ENCODE measurements around the gene C2orf78. TPM values are rescaled to one million over a fixed set of nuclear protein-coding genes. Genes with fewer than 3 reads are reported as not detected.
"Not testable (repeated sequence)": the region's sequence is repeated elsewhere in the genome, so short reads cannot be mapped to it uniquely, and the experiment has no call there.

The C2orf78 gene
- total and polyA plus RNA-seq, 5 donors from 2014 or later = not detected

GRCh38 chr2:73770725-73771124 is 13.3 kb upstream of the C2orf78 start:
- H3K27ac Mint-ChIP-seq = peak overlapping the region in 2 of 3 donors; percentile 2 to 33
- ATAC-seq (ENCODE audit: low read depth in 2 of 2) = no peak
- no peak for DNase-seq
- no peak overlapping the region for H3K27ac ChIP-seq (ENCODE audit: insufficient read depth, low read length, poor library complexity, severe bottlenecking)
- no peaks in the 10 kb centered on the region for H3K4me1 ChIP-seq (ENCODE audit: control insufficient read depth, insufficient read depth, low read length, poor library complexity, severe bottlenecking)
- no peak overlapping the region for H3K4me3 Mint-ChIP-seq
- peaks cover 0 to 2% (median 0%) of the 10 kb centered on the region in 7 donors for H3K9me3 Mint-ChIP-seq
- H3K36me3 Mint-ChIP-seq = peaks cover 54% of the 10 kb centered on the region
- no peaks in the 10 kb centered on the region for H3K27me3 ChIP-seq (ENCODE audit: control insufficient read depth, insufficient read depth, low read length)
- no peak overlapping the region for H3K4me3 ChIP-seq (ENCODE audit: low read depth, low read length)
- no peaks in the 10 kb centered on the region for H3K27me3 Mint-ChIP-seq
- H3K4me1 Mint-ChIP-seq = peaks cover 24 to 49% (median 36%) of the 10 kb centered on the region in 4 donors
- H3K36me3 ChIP-seq (ENCODE audit: control insufficient read depth, insufficient read depth, low read length) = peaks cover 83% of the 10 kb centered on the region
- no peaks in the 10 kb centered on the region for H3K9me3 ChIP-seq (ENCODE audit: control insufficient read depth in 2 of 2, low read length in 2 of 2)

GRCh38 chr2:73772819-73773218 is 11.2 kb upstream of the C2orf78 start:
- Mint-ChIP-seq H3K4me3 (no peak overlapping the region), H3K27ac (no peak overlapping the region), H3K27me3 (no peaks in the 10 kb centered on the region), H3K4me1 (peaks cover 27 to 65% (median 46%) of the 10 kb centered on the region in 4 donors), H3K9me3 (no peaks in the 10 kb centered on the region), H3K36me3 (peaks cover 53% of the 10 kb centered on the region)
- no peak overlapping the region for H3K4me3 ChIP-seq (ENCODE audit: low read depth, low read length)
- H3K9me3 ChIP-seq (ENCODE audit: control insufficient read depth in 2 of 2, low read length in 2 of 2) = no peaks in the 10 kb centered on the region
- peaks cover 8% of the 10 kb centered on the region for H3K4me1 ChIP-seq (ENCODE audit: control insufficient read depth, insufficient read depth, low read length, poor library complexity, severe bottlenecking)
- H3K36me3 ChIP-seq (ENCODE audit: control insufficient read depth, insufficient read depth, low read length) = peaks cover 80% of the 10 kb centered on the region
- H3K27me3 ChIP-seq (ENCODE audit: control insufficient read depth, insufficient read depth, low read length) = no peaks in the 10 kb centered on the region
- H3K27ac ChIP-seq (ENCODE audit: insufficient read depth, low read length, poor library complexity, severe bottlenecking) = no peak overlapping the region
- no peak for ATAC-seq (ENCODE audit: low read depth in 2 of 2)
- no peak for DNase-seq

- no peaks in the 10 kb centered on the region for H3K9me3 Mint-ChIP-seq
- peaks cover 29% of the 10 kb centered on the region for H3K36me3 Mint-ChIP-seq
- DNase-seq (no peak), ATAC-seq (ENCODE audit: low read depth in 2 of 2) (no peak)
- Histone ChIP-seq H3K27me3 (ENCODE audit: control insufficient read depth, insufficient read depth, low read length) (no peaks in the 10 kb centered on the region), H3K9me3 (ENCODE audit: control insufficient read depth in 2 of 2, low read length in 2 of 2) (no peaks in the 10 kb centered on the region), H3K27ac (ENCODE audit: insufficient read depth, low read length, poor library complexity, severe bottlenecking) (no peak overlapping the region), H3K4me3 (ENCODE audit: low read depth, low read length) (no peak overlapping the region), H3K36me3 (ENCODE audit: control insufficient read depth, insufficient read depth, low read length) (peaks cover 49% of the 10 kb centered on the region), H3K4me1 (ENCODE audit: control insufficient read depth, insufficient read depth, low read length, poor library complexity, severe bottlenecking) (peaks cover 35% of the 10 kb centered on the region)
- peaks cover 13 to 70% (median 46%) of the 10 kb centered on the region in 4 donors for H3K4me1 Mint-ChIP-seq
- no peak overlapping the region for H3K27ac Mint-ChIP-seq
- H3K4me3 Mint-ChIP-seq = peak overlapping the region in 2 of 4 donors; percentile 68 to 98
- H3K27me3 Mint-ChIP-seq = peaks cover 7% of the 10 kb centered on the region
Measured at GRCh38 chr2:73776381-73776780, 7.6 kb upstream of the C2orf78 start.

- Histone ChIP-seq H3K36me3 (ENCODE audit: control insufficient read depth, insufficient read depth, low read length) (peaks cover 47% of the 10 kb centered on the region), H3K27ac (ENCODE audit: insufficient read depth, low read length, poor library complexity, severe bottlenecking) (no peak overlapping the region), H3K27me3 (ENCODE audit: control insufficient read depth, insufficient read depth, low read length) (no peaks in the 10 kb centered on the region), H3K4me3 (ENCODE audit: low read depth, low read length) (peak overlapping the region; percentile 43), H3K9me3 (ENCODE audit: control insufficient read depth in 2 of 2, low read length in 2 of 2) (no peaks in the 10 kb centered on the region), H3K4me1 (ENCODE audit: control insufficient read depth, insufficient read depth, low read length, poor library complexity, severe bottlenecking) (peaks cover 35% of the 10 kb centered on the region)
- H3K9me3 Mint-ChIP-seq = no peaks in the 10 kb centered on the region
- ATAC-seq (ENCODE audit: low read depth in 2 of 2) (no peak), DNase-seq (no peak)
- no peak overlapping the region for H3K27ac Mint-ChIP-seq
- peaks cover 27% of the 10 kb centered on the region for H3K36me3 Mint-ChIP-seq
- peaks cover 7% of the 10 kb centered on the region for H3K27me3 Mint-ChIP-seq
- peak overlapping the region in 3 of 4 donors; percentile 46 to 98 (median 68) for H3K4me3 Mint-ChIP-seq
- H3K4me1 Mint-ChIP-seq = peaks cover 13 to 68% (median 46%) of the 10 kb centered on the region in 4 donors
Measured at GRCh38 chr2:73776869-73777519, 7.0 kb upstream of the C2orf78 start.

GRCh38 chr2:73778867-73779466 is 5.0 kb upstream of the C2orf78 start:
- DNase-seq; H3K9me3 Mint-ChIP-seq; H3K27me3 ChIP-seq (ENCODE audit: control insufficient read depth, insufficient read depth, low read length); ATAC-seq (ENCODE audit: low read depth in 2 of 2); H3K27me3 Mint-ChIP-seq; H3K9me3 ChIP-seq (ENCODE audit: control insufficient read depth in 2 of 2, low read length in 2 of 2): not testable (repeated sequence)
- Histone ChIP-seq H3K27ac (ENCODE audit: insufficient read depth, low read length, poor library complexity, severe bottlenecking) (peak overlapping the region; percentile 91), H3K4me1 (ENCODE audit: control insufficient read depth, insufficient read depth, low read length, poor library complexity, severe bottlenecking) (peaks cover 35% of the 10 kb centered on the region), H3K36me3 (ENCODE audit: control insufficient read depth, insufficient read depth, low read length) (peaks cover 27% of the 10 kb centered on the region), H3K4me3 (ENCODE audit: low read depth, low read length) (peak overlapping the region; percentile 95)
- Mint-ChIP-seq H3K36me3 (peaks cover 23% of the 10 kb centered on the region), H3K4me3 (peak overlapping the region; percentile 98 to 100 (median 99)), H3K27ac (peak overlapping the region; percentile 95 to 100 (median 99)), H3K4me1 (peaks cover 13 to 59% (median 39%) of the 10 kb centered on the region in 4 donors)

- H3K36me3 Mint-ChIP-seq = peaks cover 16% of the 10 kb centered on the region
- peak; percentile 93 to 96 (median 95) for DNase-seq
Measured at GRCh38 chr2:73779467-73780236, 4.3 kb upstream of the C2orf78 start, which contains the start of gene DUSP11. Gene DUSP11, minus strand, starts transcription at chr2:73780103. Its CDS starts 129 bp downstream, at chr2:73779974.

GRCh38 chr2:73780237-73780582 is 3.8 kb upstream of the C2orf78 start:
- Mint-ChIP-seq H3K4me3 (peak overlapping the region; percentile 98 to 100 (median 99)), H3K36me3 (peaks cover 12% of the 10 kb centered on the region), H3K4me1 (peaks cover 13 to 48% (median 29%) of the 10 kb centered on the region in 4 donors), H3K9me3 (no peaks in the 10 kb centered on the region), H3K27me3 (peaks cover 7% of the 10 kb centered on the region), H3K27ac (peak overlapping the region in 2 of 3 donors; percentile 99 to 100)
- Histone ChIP-seq H3K36me3 (ENCODE audit: control insufficient read depth, insufficient read depth, low read length) (peaks cover 15% of the 10 kb centered on the region), H3K4me1 (ENCODE audit: control insufficient read depth, insufficient read depth, low read length, poor library complexity, severe bottlenecking) (peaks cover 35% of the 10 kb centered on the region), H3K9me3 (ENCODE audit: control insufficient read depth in 2 of 2, low read length in 2 of 2) (no peaks in the 10 kb centered on the region), H3K27ac (ENCODE audit: insufficient read depth, low read length, poor library complexity, severe bottlenecking) (peak overlapping the region; percentile 91), H3K27me3 (ENCODE audit: control insufficient read depth, insufficient read depth, low read length) (no peaks in the 10 kb centered on the region), H3K4me3 (ENCODE audit: low read depth, low read length) (peak overlapping the region; percentile 95)
- DNase-seq (no peak), ATAC-seq (ENCODE audit: low read depth in 2 of 2) (no peak)

More at GRCh38 chr2:73779467-73780236, 4.3 kb upstream of the C2orf78 start, which contains the start of gene DUSP11:
- Mint-ChIP-seq H3K4me1 (peaks cover 13 to 53% (median 33%) of the 10 kb centered on the region in 4 donors), H3K9me3 (no peaks in the 10 kb centered on the region), H3K4me3 (peak within 1 kb of the TSS; percentile 98 to 100 (median 99)), H3K27ac (peak within 1 kb of the TSS; percentile 95 to 100 (median 99)), H3K27me3 (peaks cover 7% of the 10 kb centered on the region)
- peak; percentile 99 to 100 for ATAC-seq (ENCODE audit: low read depth in 2 of 2)
- H3K4me3 ChIP-seq (ENCODE audit: low read depth, low read length) = peak within 1 kb of the TSS; percentile 95
- H3K9me3 ChIP-seq (ENCODE audit: control insufficient read depth in 2 of 2, low read length in 2 of 2) = no peaks in the 10 kb centered on the region
- H3K27me3 ChIP-seq (ENCODE audit: control insufficient read depth, insufficient read depth, low read length) = no peaks in the 10 kb centered on the region
- peaks cover 35% of the 10 kb centered on the region for H3K4me1 ChIP-seq (ENCODE audit: control insufficient read depth, insufficient read depth, low read length, poor library complexity, severe bottlenecking)
- H3K27ac ChIP-seq (ENCODE audit: insufficient read depth, low read length, poor library complexity, severe bottlenecking) = peak within 1 kb of the TSS; percentile 91
- H3K36me3 ChIP-seq (ENCODE audit: control insufficient read depth, insufficient read depth, low read length) = peaks cover 21% of the 10 kb centered on the region

All from CD4-positive, CD25-positive, alpha-beta regulatory T cell (primary cell).